ENCODE measurements around the gene SDS. TPM values are rescaled to one million over a fixed set of nuclear protein-coding genes. Genes with fewer than 3 reads are reported as not detected.

Gene SDS
- total and polyA plus RNA-seq, 2 of the 13 experiments (the other 11 are each of a cell fraction or from before 2014, with no cell fraction given): not detected

GRCh38 chr12:113366827-113367226 is 36.9 kb downstream of the SDS start:
- Histone ChIP-seq H3K27me3 (ENCODE audit: control insufficient read depth in 1 of 2, insufficient read depth in 2 of 2, low read length in 2 of 2) (no peaks in the 10 kb centered on the region), H3K27ac (ENCODE audit: extremely low read length, insufficient read depth, low read length) (no peak overlapping the region), H2AFZ (ENCODE audit: low read length) (no peak overlapping the region), H3K36me3 (replicated peaks in 1 of 2; ENCODE audit: control insufficient read depth in 1 of 2, insufficient read depth in 2 of 2, low read length in 2 of 2) (peaks cover 4 to 6% of the 10 kb centered on the region in 2 experiments; a peak in 3 of 5 replicates), H3K9ac (ENCODE audit: insufficient read depth, low read depth, low read length) (no peak overlapping the region), H3K4me3 (replicated peaks in 1 of 3; ENCODE audit: insufficient read depth in 1 of 3, low read depth in 2 of 3, low read length in 3 of 3) (no peak overlapping the region), H3K9me3 (ENCODE audit: low read length) (no peaks in the 10 kb centered on the region), H3K79me2 (ENCODE audit: insufficient read depth, low read length) (no peaks in the 10 kb centered on the region), H4K20me1 (ENCODE audit: insufficient read depth, low read length) (0 out of 2 replicates have a peak, but pooled peaks cover 2% of the 10 kb centered on the region), H3K4me2 (ENCODE audit: low read depth, low read length) (no peak overlapping the region), H3K4me1 (ENCODE audit: insufficient read depth, low read length) (no peaks in the 10 kb centered on the region)
- FAIRE-seq: no peak
- no peak for DNase-seq (ENCODE audit: low spot score)
- TF ChIP-seq RFX3 (CRISPR knock-in tag; IDR thresholded peaks at IDR 0.05) (no peak), BRCA1 (CRISPR knock-in tag; IDR thresholded peaks at IDR 0.05) (no peak), RELA (CRISPR knock-in tag; IDR thresholded peaks at IDR 0.05) (no peak), ELF4 (CRISPR knock-in tag; IDR thresholded peaks at IDR 0.05; ENCODE audit: borderline replicate concordance) (no peak), ZSCAN22 (CRISPR knock-in tag; IDR thresholded peaks at IDR 0.05) (no peak), ZBTB1 (CRISPR knock-in tag; IDR thresholded peaks at IDR 0.05; ENCODE audit: borderline replicate concordance) (no peak), ZNF597 (CRISPR knock-in tag; IDR thresholded peaks at IDR 0.05) (no peak), AKAP8 (CRISPR knock-in tag; IDR thresholded peaks at IDR 0.05) (no peak), FOXA3 (CRISPR knock-in tag; IDR thresholded peaks at IDR 0.05) (no peak), ZKSCAN5 (CRISPR knock-in tag; IDR thresholded peaks at IDR 0.05) (no peak), ZSCAN5A (CRISPR knock-in tag; IDR thresholded peaks at IDR 0.05; ENCODE audit: borderline replicate concordance) (no peak), KDM2A (CRISPR knock-in tag; IDR thresholded peaks at IDR 0.05; ENCODE audit: borderline replicate concordance, low read depth) (no peak), PAXIP1 (CRISPR knock-in tag; conservative IDR thresholded peaks at IDR 0.05) (no peak), MBD4 (IDR thresholded peaks at IDR 0.05; ENCODE audit: borderline replicate concordance, low read length) (no peak), ZBTB42 (CRISPR knock-in tag; IDR thresholded peaks at IDR 0.05) (no peak), ZNF547 (CRISPR knock-in tag; IDR thresholded peaks at IDR 0.05) (no peak), ZNF362 (CRISPR knock-in tag; IDR thresholded peaks at IDR 0.05; ENCODE audit: borderline replicate concordance) (no peak), ZNF430 (CRISPR knock-in tag; IDR thresholded peaks at IDR 0.05) (no peak)
- intact Hi-C loops (cut with micrococcal nuclease; ENCODE audit: unreplicated experiment) (no loop called here), in situ Hi-C loops (cut with HindIII; ENCODE audit: extremely low pct_ligation_motif_present, low pct_unique_long_range_greater_than_20kb) (no loop called here)
- no peak for ATAC-seq
- ChIA-PET POLR2A (interaction anchor here (0.7 kb wide), 1 partner anchor 28 kb away, joined by 4 read pairs; no protein-coding TSS in a partner anchor), CTCF (ENCODE audit: low intra/inter-chr PET ratio, low total read pairs) (no interaction called here)
- BruUV-seq (replicated peaks): no TSS peak
- 96% methylated on average over 4 of the region's 4 CpGs for WGBS (ENCODE audit: low lambda C conversion rate)
